Mesothelial cell of epicardium (in vitro differentiated cells): ENCODE measurements around the gene TMEM98. TPM values are rescaled to one million over a fixed set of nuclear protein-coding genes. Genes with fewer than 3 reads are reported as not detected.
"Not testable (repeated sequence)": the region's sequence is repeated elsewhere in the genome, so short reads cannot be mapped to it uniquely, and the experiment has no call there.

ENCODE experiments used
- DNase-seq, 2 experiments: peaks; one replicate each; pipeline ENCODE4 v3.0.0; 2021; ENCODE audit warnings: low spot score in 2 of 2; ENCODE audit not compliant: unreplicated experiment in 2 of 2
- H3K27ac Mint-ChIP-seq: 2 replicates; pipeline ENCODE4 v1.8.0; 2021; ENCODE audit warnings: mixed read lengths
- H3K27me3 Mint-ChIP-seq: 2 replicates; pipeline ENCODE4 v1.8.0; 2021; ENCODE audit warnings: low read depth, mixed read lengths
- H3K36me3 Mint-ChIP-seq: 2 replicates; pipeline ENCODE4 v1.8.0; 2021; ENCODE audit warnings: mixed read lengths
- H3K4me1 Mint-ChIP-seq: 2 replicates; pipeline ENCODE4 v1.8.0; 2021; ENCODE audit warnings: mixed read lengths
- H3K4me3 Mint-ChIP-seq: 2 replicates; pipeline ENCODE4 v1.8.0; 2021; ENCODE audit warnings: mild to moderate bottlenecking, moderate library complexity, mixed read lengths
- H3K9me3 Mint-ChIP-seq: 2 replicates; pipeline ENCODE4 v1.8.0; 2021; ENCODE audit warnings: mixed read lengths
- total RNA-seq: library from RNA; stranded (reverse); gene quantifications from 3 replicates; pipeline ENCODE4 v1.2.1, GENCODE V29; 2021
- TF ChIP-seq, protein P1 (sequence below): fragments of 200-600 bp; sonication (generic); IDR thresholded peaks from one replicate; pipeline ENCODE4 v1.5.0; 2021; ENCODE audit warnings: antibody characterized with exemption; ENCODE audit not compliant: unreplicated experiment

The TMEM98 gene
- total RNA-seq, 1 donor from 2014 or later, result 205 TPM

DNA sequence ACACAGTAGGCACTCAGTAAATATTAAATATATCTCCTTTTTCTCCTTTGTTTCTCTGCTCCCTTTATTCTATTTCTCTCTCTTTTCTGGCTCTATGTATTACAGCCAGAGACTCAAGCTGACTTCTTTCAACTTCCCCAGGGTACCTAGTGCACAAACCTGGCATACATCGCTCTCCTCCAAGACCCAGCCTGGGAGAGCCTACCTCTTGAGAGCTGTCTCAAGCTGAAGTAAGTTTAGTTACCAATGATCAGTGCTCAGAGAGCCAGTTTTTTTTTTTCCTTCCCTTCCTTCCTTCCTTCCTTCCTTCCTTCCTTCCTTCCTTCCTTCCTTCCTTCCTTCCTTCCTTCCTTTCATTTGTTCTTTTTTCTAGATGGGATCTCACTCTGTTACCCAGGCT is 19.8 kb downstream of the TMEM98 start:
- no peak for DNase-seq
- H3K27me3 Mint-ChIP-seq, result peaks cover 9% of the 10 kb centered on the region
- no peaks in the 10 kb centered on the region for H3K36me3 Mint-ChIP-seq
- peaks cover 35% of the 10 kb centered on the region for H3K4me1 Mint-ChIP-seq
- no peaks in the 10 kb centered on the region for H3K9me3 Mint-ChIP-seq
- H3K27ac Mint-ChIP-seq, result no peak overlapping the region
- no peak overlapping the region for H3K4me3 Mint-ChIP-seq
- TF ChIP-seq, protein P1, sequence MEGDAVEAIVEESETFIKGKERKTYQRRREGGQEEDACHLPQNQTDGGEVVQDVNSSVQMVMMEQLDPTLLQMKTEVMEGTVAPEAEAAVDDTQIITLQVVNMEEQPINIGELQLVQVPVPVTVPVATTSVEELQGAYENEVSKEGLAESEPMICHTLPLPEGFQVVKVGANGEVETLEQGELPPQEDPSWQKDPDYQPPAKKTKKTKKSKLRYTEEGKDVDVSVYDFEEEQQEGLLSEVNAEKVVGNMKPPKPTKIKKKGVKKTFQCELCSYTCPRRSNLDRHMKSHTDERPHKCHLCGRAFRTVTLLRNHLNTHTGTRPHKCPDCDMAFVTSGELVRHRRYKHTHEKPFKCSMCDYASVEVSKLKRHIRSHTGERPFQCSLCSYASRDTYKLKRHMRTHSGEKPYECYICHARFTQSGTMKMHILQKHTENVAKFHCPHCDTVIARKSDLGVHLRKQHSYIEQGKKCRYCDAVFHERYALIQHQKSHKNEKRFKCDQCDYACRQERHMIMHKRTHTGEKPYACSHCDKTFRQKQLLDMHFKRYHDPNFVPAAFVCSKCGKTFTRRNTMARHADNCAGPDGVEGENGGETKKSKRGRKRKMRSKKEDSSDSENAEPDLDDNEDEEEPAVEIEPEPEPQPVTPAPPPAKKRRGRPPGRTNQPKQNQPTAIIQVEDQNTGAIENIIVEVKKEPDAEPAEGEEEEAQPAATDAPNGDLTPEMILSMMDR, result no peak

DNA sequence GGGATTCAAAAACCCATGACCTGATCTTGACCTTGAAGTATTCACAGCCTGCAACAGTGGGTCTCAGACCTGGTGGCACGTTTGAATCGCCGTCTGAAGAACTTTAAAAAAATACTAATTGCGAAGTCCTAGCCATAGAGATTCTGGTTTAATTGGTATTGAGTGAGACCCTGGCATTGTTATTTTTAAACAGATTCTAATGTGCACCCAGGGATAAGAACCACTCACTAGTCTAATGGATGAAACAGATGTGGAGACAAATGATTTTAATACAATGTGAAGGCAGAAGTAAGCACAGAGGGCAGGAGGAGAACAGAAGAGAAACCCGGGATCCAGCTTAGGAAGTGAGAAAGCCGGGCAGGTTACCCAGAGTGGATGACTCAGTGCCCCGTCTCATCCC is 21.2 kb downstream of the TMEM98 start:
- Mint-ChIP-seq H3K27ac (no peak overlapping the region), H3K4me1 (peaks cover 23% of the 10 kb centered on the region), H3K36me3 (no peaks in the 10 kb centered on the region), H3K9me3 (no peaks in the 10 kb centered on the region), H3K4me3 (no peak overlapping the region), H3K27me3 (peaks cover 9% of the 10 kb centered on the region)
- TF ChIP-seq, protein P1, result no peak
- no peak for DNase-seq

DNA sequence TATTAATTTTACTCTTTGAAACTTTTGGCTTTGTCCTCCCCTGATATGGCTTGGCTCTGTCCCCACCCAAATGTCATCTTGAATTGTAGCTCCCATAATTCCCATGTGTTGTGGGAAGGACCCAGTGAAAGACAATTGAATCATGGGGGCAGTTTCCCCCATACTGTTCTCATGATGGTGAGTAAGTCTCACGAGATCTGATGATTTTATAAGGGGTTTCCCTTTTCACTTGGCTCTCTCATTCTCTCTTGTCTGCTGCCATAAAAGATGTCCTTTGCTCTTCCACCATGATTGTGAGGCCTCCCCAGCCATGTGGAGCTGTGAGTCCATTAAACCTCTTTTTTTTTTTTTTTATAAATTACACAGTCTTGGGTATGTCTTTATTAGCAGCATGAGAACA is 24.5 kb downstream of the TMEM98 start:
- H3K27ac Mint-ChIP-seq, H3K9me3 Mint-ChIP-seq, H3K4me3 Mint-ChIP-seq, H3K36me3 Mint-ChIP-seq, DNase-seq, H3K4me1 Mint-ChIP-seq: not testable (repeated sequence)
- H3K27me3 Mint-ChIP-seq, result peaks cover 19% of the 10 kb centered on the region

DNA sequence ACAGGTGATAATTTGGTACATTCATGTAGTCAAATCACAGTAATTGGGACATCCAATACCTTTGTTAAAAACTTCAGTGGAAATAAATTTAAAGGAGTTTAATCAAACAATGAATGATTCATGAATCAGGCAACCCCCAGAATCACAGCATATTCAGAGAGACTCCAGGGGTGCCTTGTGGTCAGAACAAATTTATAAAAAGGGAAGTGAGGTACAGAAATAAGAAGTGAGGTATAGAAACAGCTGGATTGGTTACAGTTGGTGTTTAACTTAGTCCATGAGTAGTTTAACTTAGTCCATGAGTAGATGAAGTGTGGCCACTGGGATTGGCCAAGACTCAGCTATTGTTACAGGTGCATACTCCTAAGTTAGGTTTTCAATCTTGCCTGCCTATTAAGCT is 25.1 kb downstream of the TMEM98 start:
- Mint-ChIP-seq H3K36me3 (no peaks in the 10 kb centered on the region), H3K27me3 (peaks cover 19% of the 10 kb centered on the region), H3K4me1 (no peaks in the 10 kb centered on the region), H3K4me3 (no peak overlapping the region), H3K27ac (no peak overlapping the region), H3K9me3 (no peaks in the 10 kb centered on the region)
- TF ChIP-seq, protein P1, result no peak
- no peak for DNase-seq

DNA sequence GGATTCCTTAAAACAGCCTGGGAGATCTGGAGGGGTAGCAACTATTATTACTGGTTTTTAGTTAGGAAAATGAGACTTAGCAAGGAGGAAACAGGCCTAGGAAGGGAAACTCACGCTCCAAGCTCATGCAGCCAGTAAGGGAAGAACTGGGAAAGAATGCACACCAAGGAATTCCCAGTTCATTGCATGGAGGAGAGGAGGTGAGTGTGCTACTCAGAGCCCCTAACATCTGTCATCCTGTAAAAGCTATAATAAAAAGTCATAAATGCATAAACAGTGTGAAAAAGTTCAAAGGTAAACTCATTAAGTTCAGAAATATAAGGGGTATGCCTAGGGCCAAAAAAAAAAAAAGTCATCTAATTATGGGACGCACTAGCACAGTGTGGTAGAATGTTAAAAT is 25.9 kb downstream of the TMEM98 start:
- H3K27me3 Mint-ChIP-seq, result peaks cover 16% of the 10 kb centered on the region
- TF ChIP-seq, protein P1, result no peak

DNA sequence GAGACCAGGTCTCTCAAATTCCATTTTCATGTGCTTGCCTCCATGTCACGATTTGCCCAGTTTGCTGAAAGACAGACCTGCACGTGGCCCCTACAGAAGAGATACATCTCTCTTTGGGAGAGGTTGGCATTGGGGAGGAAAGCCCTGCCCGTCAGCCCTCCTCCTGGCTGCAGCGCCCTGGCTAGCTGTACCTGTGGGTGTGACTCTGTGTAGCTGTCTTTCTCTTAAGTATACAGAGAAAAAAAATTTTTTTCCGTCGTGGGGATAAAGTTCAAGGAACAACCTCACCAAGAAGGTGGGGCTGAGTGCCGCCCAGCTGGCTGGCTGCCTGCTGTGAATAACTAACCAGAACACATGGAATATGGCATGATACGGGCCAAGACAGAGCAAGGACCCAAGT is 26.5 kb downstream of the TMEM98 start:
- no peaks in the 10 kb centered on the region for H3K9me3 Mint-ChIP-seq
- peaks cover 16% of the 10 kb centered on the region for H3K27me3 Mint-ChIP-seq
- no peak overlapping the region for H3K27ac Mint-ChIP-seq

More for the DNA sequence above, 25.9 kb downstream of the TMEM98 start:
- no peak overlapping the region for H3K4me3 Mint-ChIP-seq
- no peak overlapping the region for H3K27ac Mint-ChIP-seq
- no peaks in the 10 kb centered on the region for H3K36me3 Mint-ChIP-seq
- H3K4me1 Mint-ChIP-seq, result peaks cover 3% of the 10 kb centered on the region
- DNase-seq, result no peak
- H3K9me3 Mint-ChIP-seq, result no peaks in the 10 kb centered on the region

More for the DNA sequence above, 26.5 kb downstream of the TMEM98 start:
- Mint-ChIP-seq H3K4me3 (no peak overlapping the region), H3K4me1 (peaks cover 3% of the 10 kb centered on the region), H3K36me3 (no peaks in the 10 kb centered on the region)
- TF ChIP-seq, protein P1, result no peak
- DNase-seq, result no peak
